B cell (primary cell): ENCODE measurements around the gene ZNF335. TPM values are rescaled to one million over a fixed set of nuclear protein-coding genes. Genes with fewer than 3 reads are reported as not detected.

ENCODE experiments used
- ATAC-seq: fragments of 200-7000 bp; cut with Tn5 transposase; one replicate; pipeline ENCODE4 v1.10.0; 2021; ENCODE audit warnings: low read depth, mild to moderate bottlenecking, moderate number of reproducible peaks, moderate library complexity
- CTCF ChIA-PET: fragments of 350-600 bp; sonication (Branson Sonifier 250); formaldehyde crosslinking; loops from one replicate; lab custom pipeline; 2021; ENCODE audit warnings: antibody characterized with exemption, inconsistent platforms; lab: Charles Lee
- POLR2A ChIA-PET: fragments of 350-600 bp; sonication (Branson Sonifier 250); formaldehyde crosslinking; loops from one replicate; lab custom pipeline; 2021; ENCODE audit warnings: antibody characterized with exemption; lab: Charles Lee
- DNase-seq: peaks from one replicate; pipeline ENCODE4 v3.0.0; 2013
- H2AFZ ChIP-seq: 2 replicates; pipeline ENCODE4 v1.6.1; 2012; ENCODE audit warnings: mild to moderate bottlenecking, low read depth, low read length; ENCODE audit not compliant: insufficient read depth, poor library complexity, severe bottlenecking
- H3K27ac ChIP-seq, 2 donors: 1 replicate in 1 of 2; 2 replicates in 1 of 2; pipeline ENCODE4 v1.5.1; 2012 to 2013; ENCODE audit warnings: low read length in 2 of 2, mild to moderate bottlenecking in 2 of 2, moderate library complexity in 1 of 2
- H3K27me3 ChIP-seq, 4 experiments: fragments of 200-600 bp in 1 of 4; sonication (generic) in 1 of 4; replicated peaks in 1 of 4; 1 replicate in 2 of 4; 2 replicates in 2 of 4; pipeline versions ENCODE4 v1.6.1 to v1.7.0; 2013 to 2016; ENCODE audit warnings: low read length in 3 of 4, mild to moderate bottlenecking in 2 of 4, mixed read lengths in 1 of 4, moderate library complexity in 1 of 4; ENCODE audit not compliant: insufficient read depth in 4 of 4, control insufficient read depth in 3 of 4; ENCODE audit errors: control extremely low read depth in 1 of 4
- H3K36me3 ChIP-seq, 2 experiments: replicated peaks in 1 of 2; 1 replicate in 1 of 2; 2 replicates in 1 of 2; pipeline versions ENCODE4 v1.6.1 to v1.7.1; 2013; ENCODE audit warnings: low read length in 1 of 2; ENCODE audit not compliant: insufficient read depth in 2 of 2, control insufficient read depth in 1 of 2; ENCODE audit errors: control extremely low read depth in 1 of 2, extremely low read depth in 1 of 2
- H3K4me1 ChIP-seq, 2 donors: fragments of 200-600 bp in 1 of 2; sonication (generic) in 1 of 2; 1 replicate in 1 of 2; 2 replicates in 1 of 2; pipeline versions ENCODE4 v1.5.1 to v1.6.1; 2013 to 2017; ENCODE audit warnings: low read length in 2 of 2; ENCODE audit not compliant: control insufficient read depth in 2 of 2, insufficient read depth in 2 of 2
- H3K4me2 ChIP-seq: replicated peaks from 2 replicates; pipeline ENCODE3; 2012; ENCODE audit warnings: mild to moderate bottlenecking, low read depth, low read length; ENCODE audit not compliant: poor library complexity, severe bottlenecking
- H3K4me3 ChIP-seq, 5 experiments: fragments of 200-600 bp in 1 of 5; sonication (generic) in 1 of 5; 1 replicate in 3 of 5; 2 replicates in 2 of 5; pipeline versions ENCODE4 v1.5.1 to v1.7.0; 2011 to 2016; ENCODE audit warnings: low read length in 4 of 5, mild to moderate bottlenecking in 4 of 5, low read depth in 2 of 5, control low read depth in 1 of 5, moderate library complexity in 1 of 5; ENCODE audit not compliant: insufficient read depth in 1 of 5; ENCODE audit errors: control extremely low read depth in 1 of 5, extremely low read depth in 1 of 5
- H3K79me2 ChIP-seq: fragments of 200-600 bp; sonication (generic); one replicate; pipeline ENCODE4 v1.6.0; 2016; ENCODE audit warnings: low read length; ENCODE audit not compliant: control insufficient read depth, insufficient read depth
- H3K9ac ChIP-seq: fragments of 200-600 bp; sonication (generic); 2 replicates; pipeline ENCODE4 v1.6.1; 2017; ENCODE audit warnings: mild to moderate bottlenecking, low read length, moderate library complexity
- H3K9me3 ChIP-seq, 3 donors: one replicate each; pipeline versions ENCODE4 v1.6.1 to v1.7.1; 2013; ENCODE audit warnings: low read length in 2 of 3; ENCODE audit not compliant: control insufficient read depth in 2 of 3, insufficient read depth in 1 of 3; ENCODE audit errors: control extremely low read depth in 1 of 3
- H4K20me1 ChIP-seq: 2 replicates; pipeline ENCODE4 v1.6.0; 2012; ENCODE audit warnings: mild to moderate bottlenecking, low read length; ENCODE audit not compliant: insufficient read depth, control insufficient read depth, poor library complexity, severe bottlenecking
- H3K27ac Mint-ChIP-seq: one replicate; pipeline ENCODE4 v1.8.0; 2021; ENCODE audit warnings: mixed read lengths
- H3K27me3 Mint-ChIP-seq: one replicate; pipeline ENCODE4 v1.8.0; 2021; ENCODE audit warnings: mixed read lengths
- H3K4me1 Mint-ChIP-seq: one replicate; pipeline ENCODE4 v1.8.0; 2021; ENCODE audit warnings: mixed read lengths
- H3K4me3 Mint-ChIP-seq: one replicate; pipeline ENCODE4 v1.8.0; 2021; ENCODE audit warnings: mixed read lengths
- H3K9me3 Mint-ChIP-seq: one replicate; pipeline ENCODE4 v1.8.0; 2022; ENCODE audit warnings: mixed read lengths; ENCODE audit not compliant: insufficient read depth
- EZH2 ChIP-seq: IDR thresholded peaks from 2 replicates; pipeline ENCODE4 v1.6.1; 2012; ENCODE audit warnings: borderline replicate concordance, low read depth, mild to moderate bottlenecking, moderate library complexity, low read length; ENCODE audit not compliant: insufficient read depth, poor library complexity, severe bottlenecking
- WGBS: methylation state at CpG from one replicate; pipeline ENCODE4 v1.1.5; 2013; ENCODE audit warnings: missing lambda C conversion rate; ENCODE audit not compliant: insufficient coverage; 5-methylcytosine and 5-hydroxymethylcytosine counted together
- intact Hi-C: fragments of 100-400 bp; cut with micrococcal nuclease; formaldehyde crosslinking; loops from one replicate; pipeline ENCODE4 v1.10.0; 2022
- polyA plus RNA-seq: library from polyadenylated mRNA; depleted of rRNA; stranded (reverse); fragments of >200 nt; gene quantifications from 2 replicates; pipeline ENCODE4 v1.2.3, GENCODE V29; 2012
- total RNA-seq, 2 donors: library from RNA; stranded (reverse); fragments of 120-200 nt in 1 of 2; gene quantifications; 1 replicate in 1 of 2; 2 replicates in 1 of 2; pipeline versions ENCODE4 v1.2.3 to v1.2.4, GENCODE V29; 2013 to 2022
- TF ChIP-seq, protein P1 (sequence below): fragments of 200-600 bp; IDR thresholded peaks from one replicate; pipeline ENCODE4 v1.8.0; 2022; ENCODE audit warnings: antibody characterized with exemption, mild to moderate bottlenecking

The ZNF335 gene
- total and polyA plus RNA-seq, 2 donors (not counting 1 experiment from before 2014, with no cell fraction given), result 62.3 to 62.7 TPM

DNA sequence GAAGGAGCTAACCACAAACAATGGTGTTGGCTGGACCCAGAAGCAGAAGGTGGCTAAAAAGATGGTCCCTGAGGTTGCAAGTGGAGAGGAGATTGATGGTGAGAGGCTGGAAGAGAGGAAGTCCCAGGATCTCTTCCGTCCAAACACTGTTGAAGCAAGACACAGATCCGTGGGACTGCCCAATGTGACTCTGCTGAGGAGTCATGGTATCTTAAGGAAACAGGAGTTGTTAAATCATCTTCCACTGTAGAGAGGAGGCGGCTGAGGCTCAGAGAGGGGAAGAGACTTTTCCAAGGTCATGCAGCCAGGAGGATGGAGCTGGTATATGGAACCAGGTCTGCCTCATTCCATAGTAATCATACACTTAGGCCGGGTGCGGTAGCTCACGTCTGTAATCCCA, 4.1 kb upstream of the ZNF335 start:
- intact Hi-C loops, result no loop called here
- ATAC-seq (no peak), DNase-seq (no peak)
- Mint-ChIP-seq H3K4me3 (no peak overlapping the region), H3K27ac (no peak overlapping the region), H3K27me3 (no peaks in the 10 kb centered on the region), H3K4me1 (peaks cover 7% of the 10 kb centered on the region), H3K9me3 (no peaks in the 10 kb centered on the region)
- Histone ChIP-seq H3K79me2 (peaks cover 6% of the 10 kb centered on the region), H4K20me1 (peaks cover 5% of the 10 kb centered on the region), H3K4me2 (no peak overlapping the region), H3K36me3 (no peaks in the 10 kb centered on the region), H2AFZ (no peak overlapping the region), H3K27ac (no peak overlapping the region), H3K4me3 (no peak overlapping the region), H3K9ac (no peak overlapping the region), H3K4me1 (peaks cover 6 to 8% of the 10 kb centered on the region in 2 donors), H3K27me3 (peaks cover 0 to under 1% (median under 1%) of the 10 kb centered on the region in 4 experiments), H3K9me3 (no peaks in the 10 kb centered on the region)
- no peak for TF ChIP-seq EZH2
- TF ChIP-seq, protein P1, sequence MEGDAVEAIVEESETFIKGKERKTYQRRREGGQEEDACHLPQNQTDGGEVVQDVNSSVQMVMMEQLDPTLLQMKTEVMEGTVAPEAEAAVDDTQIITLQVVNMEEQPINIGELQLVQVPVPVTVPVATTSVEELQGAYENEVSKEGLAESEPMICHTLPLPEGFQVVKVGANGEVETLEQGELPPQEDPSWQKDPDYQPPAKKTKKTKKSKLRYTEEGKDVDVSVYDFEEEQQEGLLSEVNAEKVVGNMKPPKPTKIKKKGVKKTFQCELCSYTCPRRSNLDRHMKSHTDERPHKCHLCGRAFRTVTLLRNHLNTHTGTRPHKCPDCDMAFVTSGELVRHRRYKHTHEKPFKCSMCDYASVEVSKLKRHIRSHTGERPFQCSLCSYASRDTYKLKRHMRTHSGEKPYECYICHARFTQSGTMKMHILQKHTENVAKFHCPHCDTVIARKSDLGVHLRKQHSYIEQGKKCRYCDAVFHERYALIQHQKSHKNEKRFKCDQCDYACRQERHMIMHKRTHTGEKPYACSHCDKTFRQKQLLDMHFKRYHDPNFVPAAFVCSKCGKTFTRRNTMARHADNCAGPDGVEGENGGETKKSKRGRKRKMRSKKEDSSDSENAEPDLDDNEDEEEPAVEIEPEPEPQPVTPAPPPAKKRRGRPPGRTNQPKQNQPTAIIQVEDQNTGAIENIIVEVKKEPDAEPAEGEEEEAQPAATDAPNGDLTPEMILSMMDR, result no peak
- CTCF ChIA-PET, result interaction anchor here (2.1 kb wide), 1 partner anchor 11 kb away, joined by 7 read pairs; no protein-coding TSS in a partner anchor
- WGBS, result 94% methylated on average over 5 of the region's 6 CpGs
- POLR2A ChIA-PET, result interaction anchor here (0.5 kb wide), 1 partner anchor 47 kb away, joined by 3 read pairs; no protein-coding TSS in a partner anchor

DNA sequence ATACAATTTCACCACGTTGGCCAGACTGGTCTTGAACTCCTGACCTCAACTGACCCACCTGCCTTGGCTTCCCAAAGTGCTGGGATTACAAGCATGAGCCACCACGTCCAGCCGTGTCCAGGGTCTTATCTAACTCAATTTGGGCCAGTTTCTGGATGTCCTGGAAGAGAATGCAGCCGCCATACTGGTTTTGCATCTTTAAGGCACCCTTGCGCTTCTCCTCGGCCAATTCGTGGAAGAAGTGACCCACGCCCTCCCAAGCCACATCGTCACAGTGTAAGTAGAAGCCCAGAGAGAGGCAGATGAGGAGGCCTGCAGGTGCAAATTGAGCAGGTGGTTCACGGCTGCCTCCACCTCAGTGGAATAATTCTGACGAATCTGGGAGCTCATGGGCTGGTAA, 3.7 kb upstream of the ZNF335 start:
- H3K27me3 ChIP-seq, result no peaks in the 10 kb centered on the region
- Mint-ChIP-seq H3K4me3 (no peak overlapping the region), H3K27ac (no peak overlapping the region), H3K9me3 (no peaks in the 10 kb centered on the region), H3K4me1 (peaks cover 10% of the 10 kb centered on the region), H3K27me3 (no peaks in the 10 kb centered on the region)
- H3K27ac ChIP-seq, result no peak overlapping the region
- DNase-seq (no peak), ATAC-seq (no peak)
- intact Hi-C loops, result no loop called here
- ChIA-PET CTCF (interaction anchor here (2.1 kb wide), 1 partner anchor 12 kb away, joined by 7 read pairs; no protein-coding TSS in a partner anchor), POLR2A (no interaction called here)
- no peaks in the 10 kb centered on the region for H3K9me3 ChIP-seq
- peaks cover 7 to 11% of the 10 kb centered on the region in 2 donors for H3K4me1 ChIP-seq
- WGBS, result 95% methylated on average over 9 of the region's 11 CpGs
- no peak overlapping the region for H3K4me3 ChIP-seq
- peaks cover 5% of the 10 kb centered on the region for H4K20me1 ChIP-seq
- H2AFZ ChIP-seq, result no peak overlapping the region
- TF ChIP-seq, protein P1, result no peak
- no peak for TF ChIP-seq EZH2
- peaks cover 10% of the 10 kb centered on the region for H3K79me2 ChIP-seq
- H3K36me3 ChIP-seq, result no peaks in the 10 kb centered on the region
- no peak overlapping the region for H3K4me2 ChIP-seq
- no peak overlapping the region for H3K9ac ChIP-seq
